WTC11 (cell line): Measurements from ENCODE around the gene MTNR1A. TPM values are rescaled to one million over a fixed set of nuclear protein-coding genes. Genes with fewer than 3 reads are reported as not detected.

Experiments used
- ATAC-seq: fragments of 200-7000 bp; cut with Tn5 transposase; 2 replicates; pipeline ENCODE4 v1.10.0; 2021; ENCODE audit warnings: mild to moderate bottlenecking, moderate library complexity
- CTCF ChIA-PET: fragments of 300-600 bp; sonication (Branson Sonifier 250); formaldehyde crosslinking; loops from one replicate; lab custom pipeline; 2021; ENCODE audit warnings: antibody characterized with exemption; lab: Charles Lee
- POLR2A ChIA-PET: fragments of 350-600 bp; sonication (Branson Sonifier 250); formaldehyde crosslinking; loops from one replicate; lab custom pipeline; 2021; ENCODE audit warnings: antibody characterized with exemption; lab: Charles Lee
- DNase-seq: peaks from one replicate; pipeline ENCODE4 v3.0.0; 2021; ENCODE audit warnings: low spot score
- H3K27ac Mint-ChIP-seq: 2 replicates; pipeline ENCODE4 v1.8.0; 2021; ENCODE audit warnings: mixed read lengths
- H3K27me3 Mint-ChIP-seq: 2 replicates; pipeline ENCODE4 v1.8.0; 2021; ENCODE audit warnings: low read depth, mild to moderate bottlenecking, moderate library complexity, mixed read lengths
- H3K36me3 Mint-ChIP-seq: 2 replicates; pipeline ENCODE4 v1.8.0; 2021; ENCODE audit warnings: mixed read lengths
- H3K4me1 Mint-ChIP-seq: 2 replicates; pipeline ENCODE4 v1.8.0; 2022; ENCODE audit warnings: mixed read lengths
- H3K4me3 Mint-ChIP-seq: 2 replicates; pipeline ENCODE4 v1.8.0; 2021; ENCODE audit warnings: mild to moderate bottlenecking, moderate library complexity, mixed read lengths
- H3K9me3 Mint-ChIP-seq: 2 replicates; pipeline ENCODE4 v1.8.0; 2021; ENCODE audit warnings: mixed read lengths
- ATF2 ChIP-seq: sonication (generic); formaldehyde crosslinking; IDR thresholded peaks from 2 replicates; pipeline ENCODE4 v1.8.1; 2022; ENCODE audit warnings: low read depth, missing genetic modification reagents, borderline replicate concordance
- CREM ChIP-seq: sonication (generic); formaldehyde crosslinking; IDR thresholded peaks from 2 replicates; pipeline ENCODE4 v1.8.1; 2022; ENCODE audit warnings: mild to moderate bottlenecking, missing genetic modification reagents, moderate library complexity
- ELF4 ChIP-seq: sonication (generic); formaldehyde crosslinking; IDR thresholded peaks from 2 replicates; pipeline ENCODE4 v1.8.1; 2022; ENCODE audit warnings: low read depth, mild to moderate bottlenecking, moderate library complexity, missing genetic modification reagents
- ETV6 ChIP-seq: sonication (generic); formaldehyde crosslinking; IDR thresholded peaks from 2 replicates; pipeline ENCODE4 v1.8.1; 2022; ENCODE audit warnings: mild to moderate bottlenecking, missing genetic modification reagents
- GRHL2 ChIP-seq: fragments of 250-450 bp; sonication (Bioruptor Pico); IDR thresholded peaks from 2 replicates; pipeline ENCODE4 v1.8.0; 2022; ENCODE audit warnings: mild to moderate bottlenecking, moderate library complexity; ENCODE audit not compliant: insufficient replicate concordance, severe bottlenecking
- HMGA2 ChIP-seq: fragments of 250-450 bp; sonication (Bioruptor Pico); IDR thresholded peaks from 2 replicates; pipeline ENCODE4 v1.4.0; 2021; ENCODE audit warnings: mild to moderate bottlenecking, moderate library complexity
- KAT7 ChIP-seq: sonication (generic); formaldehyde crosslinking; IDR thresholded peaks from 2 replicates; pipeline ENCODE4 v1.8.1; 2023; ENCODE audit warnings: missing genetic modification reagents, mild to moderate bottlenecking, borderline replicate concordance
- MYBL2 ChIP-seq: sonication (generic); formaldehyde crosslinking; IDR thresholded peaks from 2 replicates; pipeline ENCODE4 v1.8.1; 2023; ENCODE audit warnings: mild to moderate bottlenecking, moderate library complexity, missing genetic modification reagents
- NFATC4 ChIP-seq: fragments of 250-450 bp; sonication (Bioruptor Pico); IDR thresholded peaks from 2 replicates; pipeline ENCODE4 v1.9.0; 2021; ENCODE audit warnings: mild to moderate bottlenecking
- NR1H2 ChIP-seq: sonication (generic); formaldehyde crosslinking; IDR thresholded peaks from 2 replicates; pipeline ENCODE4 v1.9.0; 2021; ENCODE audit warnings: mild to moderate bottlenecking, moderate library complexity, missing genetic modification reagents
- NR2C2 ChIP-seq: sonication (generic); formaldehyde crosslinking; IDR thresholded peaks from 2 replicates; pipeline ENCODE4 v1.8.0; 2022; ENCODE audit warnings: mild to moderate bottlenecking, missing genetic modification reagents
- SMAD3 ChIP-seq: sonication (generic); formaldehyde crosslinking; IDR thresholded peaks from 2 replicates; pipeline ENCODE4 v1.8.0; 2022; ENCODE audit warnings: missing genetic modification reagents, mild to moderate bottlenecking, borderline replicate concordance
- SMAD4 ChIP-seq: sonication (generic); formaldehyde crosslinking; IDR thresholded peaks from 2 replicates; pipeline ENCODE4 v1.8.0; 2022; ENCODE audit warnings: mild to moderate bottlenecking, missing genetic modification reagents
- SP1 ChIP-seq: sonication (generic); formaldehyde crosslinking; conservative IDR thresholded peaks from 2 replicates; pipeline ENCODE4 v1.8.1; 2022; ENCODE audit warnings: missing genetic modification reagents
- TEAD4 ChIP-seq: sonication (generic); formaldehyde crosslinking; IDR thresholded peaks from 2 replicates; pipeline ENCODE4 v1.8.0; 2022; ENCODE audit warnings: mild to moderate bottlenecking, missing genetic modification reagents
- ZMAT4 ChIP-seq: fragments of 250-450 bp; sonication (Bioruptor Pico); IDR thresholded peaks from 2 replicates; pipeline ENCODE4 v1.9.0; 2021; ENCODE audit warnings: mild to moderate bottlenecking
- ZNF232 ChIP-seq: sonication (generic); formaldehyde crosslinking; IDR thresholded peaks from 2 replicates; pipeline ENCODE4 v1.8.0; 2022; ENCODE audit warnings: mild to moderate bottlenecking, missing genetic modification reagents
- ZNF416 ChIP-seq: fragments of 250-450 bp; sonication (Bioruptor Pico); IDR thresholded peaks from 2 replicates; pipeline ENCODE4 v1.9.0; 2021; ENCODE audit warnings: mild to moderate bottlenecking, inconsistent platforms
- total RNA-seq: library from RNA; stranded (reverse); gene quantifications from 3 replicates; pipeline ENCODE4 v1.2.3, GENCODE V29; 2021
- TF ChIP-seq, protein P1 (sequence below): sonication (generic); formaldehyde crosslinking; IDR thresholded peaks from 2 replicates; pipeline ENCODE4 v1.8.0; 2023; ENCODE audit warnings: missing genetic modification reagents
- TF ChIP-seq, protein P2 (sequence below): sonication (generic); formaldehyde crosslinking; IDR thresholded peaks from 2 replicates; pipeline ENCODE4 v1.8.1; 2022; ENCODE audit warnings: missing genetic modification reagents, borderline replicate concordance
- TF ChIP-seq, protein P3 (sequence below): sonication (generic); formaldehyde crosslinking; IDR thresholded peaks from 2 replicates; pipeline ENCODE4 v1.8.0; 2022; ENCODE audit warnings: mild to moderate bottlenecking, missing genetic modification reagents
- TF ChIP-seq, protein P4 (sequence below): sonication (generic); formaldehyde crosslinking; IDR thresholded peaks from 2 replicates; pipeline ENCODE4 v1.8.0; 2023; ENCODE audit warnings: missing genetic modification reagents, mild to moderate bottlenecking, borderline replicate concordance

MTNR1A gene
- total RNA-seq, 1 experiment from 2014 or later, result 1.0 TPM

GRCh38 chr4:186604124-186604807, 48.9 kb upstream of the MTNR1A start:
- Mint-ChIP-seq H3K4me3 (no peak overlapping the region), H3K36me3 (peaks cover 94% of the 10 kb centered on the region), H3K9me3 (peaks cover 8% of the 10 kb centered on the region), H3K27me3 (no peaks in the 10 kb centered on the region), H3K4me1 (no peaks in the 10 kb centered on the region), H3K27ac (no peak overlapping the region)
- DNase-seq (no peak), ATAC-seq (no peak)
- ChIA-PET POLR2A (interaction anchor here (0.7 kb wide), 1 partner anchor 213 kb away, joined by 7 read pairs; no protein-coding TSS in a partner anchor), CTCF (no interaction called here)
- no peak for TF ChIP-seq NR2C2 (CRISPR knock-in tag)
- no peak for TF ChIP-seq ZMAT4 (CRISPR knock-in tag)
- TF ChIP-seq, protein P1, sequence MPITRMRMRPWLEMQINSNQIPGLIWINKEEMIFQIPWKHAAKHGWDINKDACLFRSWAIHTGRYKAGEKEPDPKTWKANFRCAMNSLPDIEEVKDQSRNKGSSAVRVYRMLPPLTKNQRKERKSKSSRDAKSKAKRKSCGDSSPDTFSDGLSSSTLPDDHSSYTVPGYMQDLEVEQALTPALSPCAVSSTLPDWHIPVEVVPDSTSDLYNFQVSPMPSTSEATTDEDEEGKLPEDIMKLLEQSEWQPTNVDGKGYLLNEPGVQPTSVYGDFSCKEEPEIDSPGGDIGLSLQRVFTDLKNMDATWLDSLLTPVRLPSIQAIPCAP (CRISPR knock-in tag), result no peak
- TF ChIP-seq GRHL2 (CRISPR knock-in tag), result no peak
- no peak for TF ChIP-seq ETV6 (CRISPR knock-in tag)
- TF ChIP-seq ZNF232 (CRISPR knock-in tag), result no peak
- no peak for TF ChIP-seq NR1H2 (CRISPR knock-in tag)
- no peak for TF ChIP-seq CREM (CRISPR knock-in tag)

DNA sequence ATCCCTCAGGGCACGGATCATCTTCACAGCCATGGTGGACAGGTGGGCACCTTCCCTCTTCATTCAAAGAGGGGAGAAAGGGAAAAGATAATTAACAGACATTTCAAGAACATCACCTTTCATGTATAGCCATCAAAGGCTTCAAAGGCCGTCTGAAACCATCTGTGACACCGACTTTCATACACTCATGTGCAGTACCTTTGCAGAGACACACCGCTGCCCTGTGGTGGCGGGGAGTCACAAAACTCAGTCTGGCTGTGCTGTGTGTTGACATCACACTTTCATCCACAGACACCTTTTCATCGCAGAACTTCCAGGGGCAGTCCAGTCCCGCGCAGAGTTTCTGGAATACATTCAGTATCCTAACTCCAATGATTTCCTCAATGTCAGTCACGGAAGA, 47.6 kb upstream of the MTNR1A start:
- ChIA-PET CTCF (no interaction called here), POLR2A (no interaction called here)
- no peak overlapping the region for H3K27ac Mint-ChIP-seq
- H3K4me1 Mint-ChIP-seq, result no peaks in the 10 kb centered on the region
- no peaks in the 10 kb centered on the region for H3K27me3 Mint-ChIP-seq
- no peak for DNase-seq
- H3K4me3 Mint-ChIP-seq, result no peak overlapping the region
- no peak for ATAC-seq
- H3K9me3 Mint-ChIP-seq, result peaks cover 8% of the 10 kb centered on the region
- peaks cover 92% of the 10 kb centered on the region for H3K36me3 Mint-ChIP-seq
- TF ChIP-seq ETV6 (CRISPR knock-in tag), result no peak
- no peak for TF ChIP-seq ATF2 (CRISPR knock-in tag)
- no peak for TF ChIP-seq SMAD3 (CRISPR knock-in tag)
- TF ChIP-seq ELF4, result no peak
- TF ChIP-seq ZMAT4 (CRISPR knock-in tag), result no peak
- TF ChIP-seq KAT7 (CRISPR knock-in tag), result no peak
- no peak for TF ChIP-seq MYBL2 (CRISPR knock-in tag)
- TF ChIP-seq SP1 (CRISPR knock-in tag), result no peak
- no peak for TF ChIP-seq CREM (CRISPR knock-in tag)
- TF ChIP-seq, protein P2, sequence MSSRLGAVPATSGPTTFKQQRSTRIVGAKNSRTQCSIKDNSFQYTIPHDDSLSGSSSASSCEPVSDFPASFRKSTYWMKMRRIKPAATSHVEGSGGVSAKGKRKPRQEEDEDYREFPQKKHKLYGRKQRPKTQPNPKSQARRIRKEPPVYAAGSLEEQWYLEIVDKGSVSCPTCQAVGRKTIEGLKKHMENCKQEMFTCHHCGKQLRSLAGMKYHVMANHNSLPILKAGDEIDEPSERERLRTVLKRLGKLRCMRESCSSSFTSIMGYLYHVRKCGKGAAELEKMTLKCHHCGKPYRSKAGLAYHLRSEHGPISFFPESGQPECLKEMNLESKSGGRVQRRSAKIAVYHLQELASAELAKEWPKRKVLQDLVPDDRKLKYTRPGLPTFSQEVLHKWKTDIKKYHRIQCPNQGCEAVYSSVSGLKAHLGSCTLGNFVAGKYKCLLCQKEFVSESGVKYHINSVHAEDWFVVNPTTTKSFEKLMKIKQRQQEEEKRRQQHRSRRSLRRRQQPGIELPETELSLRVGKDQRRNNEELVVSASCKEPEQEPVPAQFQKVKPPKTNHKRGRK (CRISPR knock-in tag), result no peak
- TF ChIP-seq TEAD4, result no peak
- TF ChIP-seq, protein P3, sequence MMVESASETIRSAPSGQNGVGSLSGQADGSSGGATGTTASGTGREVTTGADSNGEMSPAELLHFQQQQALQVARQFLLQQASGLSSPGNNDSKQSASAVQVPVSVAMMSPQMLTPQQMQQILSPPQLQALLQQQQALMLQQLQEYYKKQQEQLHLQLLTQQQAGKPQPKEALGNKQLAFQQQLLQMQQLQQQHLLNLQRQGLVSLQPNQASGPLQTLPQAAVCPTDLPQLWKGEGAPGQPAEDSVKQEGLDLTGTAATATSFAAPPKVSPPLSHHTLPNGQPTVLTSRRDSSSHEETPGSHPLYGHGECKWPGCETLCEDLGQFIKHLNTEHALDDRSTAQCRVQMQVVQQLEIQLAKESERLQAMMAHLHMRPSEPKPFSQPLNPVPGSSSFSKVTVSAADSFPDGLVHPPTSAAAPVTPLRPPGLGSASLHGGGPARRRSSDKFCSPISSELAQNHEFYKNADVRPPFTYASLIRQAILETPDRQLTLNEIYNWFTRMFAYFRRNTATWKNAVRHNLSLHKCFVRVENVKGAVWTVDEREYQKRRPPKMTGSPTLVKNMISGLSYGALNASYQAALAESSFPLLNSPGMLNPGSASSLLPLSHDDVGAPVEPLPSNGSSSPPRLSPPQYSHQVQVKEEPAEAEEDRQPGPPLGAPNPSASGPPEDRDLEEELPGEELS (CRISPR knock-in tag), result no peak
- TF ChIP-seq SMAD4, result no peak
- TF ChIP-seq NFATC4, result no peak
- no peak for TF ChIP-seq HMGA2
- TF ChIP-seq ZNF416 (CRISPR knock-in tag), result no peak
- TF ChIP-seq, protein P4, sequence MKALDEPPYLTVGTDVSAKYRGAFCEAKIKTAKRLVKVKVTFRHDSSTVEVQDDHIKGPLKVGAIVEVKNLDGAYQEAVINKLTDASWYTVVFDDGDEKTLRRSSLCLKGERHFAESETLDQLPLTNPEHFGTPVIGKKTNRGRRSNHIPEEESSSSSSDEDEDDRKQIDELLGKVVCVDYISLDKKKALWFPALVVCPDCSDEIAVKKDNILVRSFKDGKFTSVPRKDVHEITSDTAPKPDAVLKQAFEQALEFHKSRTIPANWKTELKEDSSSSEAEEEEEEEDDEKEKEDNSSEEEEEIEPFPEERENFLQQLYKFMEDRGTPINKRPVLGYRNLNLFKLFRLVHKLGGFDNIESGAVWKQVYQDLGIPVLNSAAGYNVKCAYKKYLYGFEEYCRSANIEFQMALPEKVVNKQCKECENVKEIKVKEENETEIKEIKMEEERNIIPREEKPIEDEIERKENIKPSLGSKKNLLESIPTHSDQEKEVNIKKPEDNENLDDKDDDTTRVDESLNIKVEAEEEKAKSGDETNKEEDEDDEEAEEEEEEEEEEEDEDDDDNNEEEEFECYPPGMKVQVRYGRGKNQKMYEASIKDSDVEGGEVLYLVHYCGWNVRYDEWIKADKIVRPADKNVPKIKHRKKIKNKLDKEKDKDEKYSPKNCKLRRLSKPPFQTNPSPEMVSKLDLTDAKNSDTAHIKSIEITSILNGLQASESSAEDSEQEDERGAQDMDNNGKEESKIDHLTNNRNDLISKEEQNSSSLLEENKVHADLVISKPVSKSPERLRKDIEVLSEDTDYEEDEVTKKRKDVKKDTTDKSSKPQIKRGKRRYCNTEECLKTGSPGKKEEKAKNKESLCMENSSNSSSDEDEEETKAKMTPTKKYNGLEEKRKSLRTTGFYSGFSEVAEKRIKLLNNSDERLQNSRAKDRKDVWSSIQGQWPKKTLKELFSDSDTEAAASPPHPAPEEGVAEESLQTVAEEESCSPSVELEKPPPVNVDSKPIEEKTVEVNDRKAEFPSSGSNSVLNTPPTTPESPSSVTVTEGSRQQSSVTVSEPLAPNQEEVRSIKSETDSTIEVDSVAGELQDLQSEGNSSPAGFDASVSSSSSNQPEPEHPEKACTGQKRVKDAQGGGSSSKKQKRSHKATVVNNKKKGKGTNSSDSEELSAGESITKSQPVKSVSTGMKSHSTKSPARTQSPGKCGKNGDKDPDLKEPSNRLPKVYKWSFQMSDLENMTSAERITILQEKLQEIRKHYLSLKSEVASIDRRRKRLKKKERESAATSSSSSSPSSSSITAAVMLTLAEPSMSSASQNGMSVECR (CRISPR knock-in tag), result no peak
- TF ChIP-seq, all 79 proteins: peak for 0
